Kidney (tissue), 14 donors: ENCODE measurements around the gene TTC6. TPM values are rescaled to one million over a fixed set of nuclear protein-coding genes. Genes with fewer than 3 reads are reported as not detected.

Experiments used
- DNase-seq, 5 donors: peaks; one replicate each; pipeline ENCODE4 v3.0.0-alpha.2; 2013 to 2020
- FAIRE-seq: peaks from 2 replicates; lab custom pipeline; 2012; peaks lifted over from hg19 to GRCh38; lab: Jason Lieb, UNC
- H3K27ac ChIP-seq, 2 donors: one replicate each; pipeline ENCODE4 v1.7.0; 2013; ENCODE audit warnings: low read depth in 2 of 2, low read length in 2 of 2, inconsistent platforms in 1 of 2
- H3K27me3 ChIP-seq: one replicate; pipeline ENCODE4 v1.7.1; 2013; ENCODE audit warnings: low read length, inconsistent platforms; ENCODE audit not compliant: control insufficient read depth, insufficient read depth
- H3K36me3 ChIP-seq, 3 donors: one replicate each; pipeline versions ENCODE4 v1.7.0 to v1.7.1; 2013; ENCODE audit warnings: low read length in 3 of 3, control low read depth in 1 of 3, inconsistent platforms in 1 of 3; ENCODE audit not compliant: insufficient read depth in 3 of 3, control insufficient read depth in 2 of 3
- H3K4me1 ChIP-seq, 3 donors: one replicate each; pipeline versions ENCODE4 v1.7.0 to v1.7.1; 2013; ENCODE audit warnings: low read length in 3 of 3, inconsistent platforms in 1 of 3, low read depth in 1 of 3; ENCODE audit not compliant: control insufficient read depth in 2 of 3, insufficient read depth in 2 of 3
- H3K4me3 ChIP-seq, 3 donors: one replicate each; pipeline versions ENCODE4 v1.7.0 to v1.8.1; 2013; ENCODE audit warnings: low read length in 3 of 3, control low read depth in 1 of 3, inconsistent platforms in 1 of 3
- H3K9ac ChIP-seq, 3 donors: one replicate each; pipeline versions ENCODE4 v1.7.0 to v1.7.1; 2013; ENCODE audit warnings: low read length in 3 of 3, control low read depth in 1 of 3, inconsistent platforms in 1 of 3
- H3K9me3 ChIP-seq, 3 donors: one replicate each; pipeline versions ENCODE4 v1.7.0 to v1.7.1; 2013; ENCODE audit warnings: low read length in 3 of 3, control low read depth in 1 of 3, inconsistent platforms in 1 of 3; ENCODE audit not compliant: control insufficient read depth in 2 of 3, insufficient read depth in 1 of 3
- CTCF ChIP-seq: IDR thresholded peaks from 3 replicates; pipeline ENCODE4 v1.5.1; 2012; ENCODE audit warnings: mild to moderate bottlenecking, moderate library complexity, borderline replicate concordance; ENCODE audit not compliant: insufficient read depth; ENCODE audit errors: extremely low read depth
- intact Hi-C: fragments of 100-400 bp; cut with DNase I; formaldehyde crosslinking; loops from one replicate; pipeline ENCODE4 v1.11.1; 2022
- polyA plus RNA-seq: library from polyadenylated mRNA; stranded (reverse); fragments of 350-450 nt; fragmentation: Illumina TruSeq; extraction: RNeasy Lipid Tissue Mini Kit (QIAGEN cat#74804); gene quantifications from one replicate; pipeline ENCODE4 v1.2.3, GENCODE V29; 2014; ENCODE audit warnings: low read depth, low replicate concordance; ENCODE audit not compliant: insufficient read depth
- total RNA-seq: library from RNA; stranded (reverse); fragmentation: NEBNext Ultra II Directional; extraction: Animal tissue kit (Norgen Biotek cat#: 25700); gene quantifications from one replicate; pipeline ENCODE4 v1.2.1, GENCODE V29; 2021
- donor health status: control.
- donor health status: control.
- donor health status: control.
- donor health status: control.
- donor health status: control.
- donor health status: DM: yes; HTN: yes; CAD: no.
- donor health status: Normal renal cell carcinoma (clear cell type).

TTC6 gene
- total and polyA plus RNA-seq, 2 donors from 2014 or later, result not detected

GRCh38 chr14:37622231-37622923 is 26.9 kb downstream of the TTC6 start:
- intact Hi-C loops, result no loop called here
- Histone ChIP-seq H3K4me3 (no peak overlapping the region), H3K27ac (no peak overlapping the region), H3K9me3 (no peaks in the 10 kb centered on the region), H3K36me3 (no peaks in the 10 kb centered on the region), H3K9ac (no peak overlapping the region), H3K4me1 (no peaks in the 10 kb centered on the region), H3K27me3 (peaks cover 10% of the 10 kb centered on the region)
- FAIRE-seq, result no peak
- no peak for TF ChIP-seq CTCF
- DNase-seq, result peak; percentile 58 to 70 (median 63)

- no peaks in the 10 kb centered on the region for H3K36me3 ChIP-seq
- intact Hi-C loops, result no loop called here
- FAIRE-seq, result no peak
- H3K4me3 ChIP-seq, result no peak overlapping the region
- no peak for TF ChIP-seq CTCF
- peaks cover 10% of the 10 kb centered on the region for H3K27me3 ChIP-seq
- H3K4me1 ChIP-seq, result no peaks in the 10 kb centered on the region
- DNase-seq, result no peak
- H3K9ac ChIP-seq, result no peak overlapping the region
- no peaks in the 10 kb centered on the region for H3K9me3 ChIP-seq
- no peak overlapping the region for H3K27ac ChIP-seq
These were observed 28.1 kb downstream of the TTC6 start for GRCh38 chr14:37623426-37623951.

GRCh38 chr14:37623971-37624370 is 28.5 kb downstream of the TTC6 start:
- FAIRE-seq (no peak), DNase-seq (no peak)
- intact Hi-C loops, result no loop called here
- Histone ChIP-seq H3K9me3 (no peaks in the 10 kb centered on the region), H3K27ac (no peak overlapping the region), H3K4me1 (no peaks in the 10 kb centered on the region), H3K36me3 (no peaks in the 10 kb centered on the region), H3K4me3 (no peak overlapping the region), H3K27me3 (peaks cover 10% of the 10 kb centered on the region), H3K9ac (no peak overlapping the region)
- no peak for TF ChIP-seq CTCF
